ENCODE data around the gene KCNIP2.
A peak's percentile ranks its signal among the peaks of the same experiment; 100 is the strongest.

KCNIP2 gene

GRCh38 chr10:101857802-101858476 lies 14.3 kb upstream of the KCNIP2 start:
- no peak overlapping the region for H3K27ac ChIP-seq
- in situ Hi-C loops (cut with HindIII; ENCODE audit: low pct_ligation_motif_present, low sequenced_read_pairs) = no loop called here

GRCh38 chr10:101856626-101857025 lies 13.0 kb upstream of the KCNIP2 start:
- no peaks in the 10 kb centered on the region for H3K27me3 ChIP-seq (replicated peaks)
- DNase-seq = peak; percentile 39
- no peak overlapping the region for H3K27ac ChIP-seq
- no peak overlapping the region for H3K4me3 ChIP-seq (ENCODE audit: low read depth, low read length)
- no peak for TF ChIP-seq CTCF (IDR thresholded peaks at IDR 0.05; ENCODE audit: low read depth, low read length, missing control alignments)
- in situ Hi-C loops (cut with HindIII; ENCODE audit: low pct_ligation_motif_present, low sequenced_read_pairs) = no loop called here
- H3K36me3 ChIP-seq (replicated peaks) = no peaks in the 10 kb centered on the region

More at GRCh38 chr10:101857802-101858476, 14.3 kb upstream of the KCNIP2 start:
- no peak for DNase-seq
- no peaks in the 10 kb centered on the region for H3K36me3 ChIP-seq (replicated peaks)
- no peaks in the 10 kb centered on the region for H3K27me3 ChIP-seq (replicated peaks)
- H3K4me3 ChIP-seq (ENCODE audit: low read depth, low read length) = no peak overlapping the region
- TF ChIP-seq CTCF (IDR thresholded peaks at IDR 0.05; ENCODE audit: low read depth, low read length, missing control alignments) = no peak

GRCh38 chr10:101851411-101852116 lies 8.0 kb upstream of the KCNIP2 start:
- H3K27me3 ChIP-seq (replicated peaks) = no peaks in the 10 kb centered on the region
- no peak overlapping the region for H3K27ac ChIP-seq
- no peak overlapping the region for H3K4me3 ChIP-seq (ENCODE audit: low read depth, low read length)
- in situ Hi-C loops (cut with HindIII; ENCODE audit: low pct_ligation_motif_present, low sequenced_read_pairs) = no loop called here
- TF ChIP-seq CTCF (IDR thresholded peaks at IDR 0.05; ENCODE audit: low read depth, low read length, missing control alignments) = no peak
- DNase-seq = no peak
- no peaks in the 10 kb centered on the region for H3K36me3 ChIP-seq (replicated peaks)

- Histone ChIP-seq H3K27ac (no peak overlapping the region), H3K27me3 (replicated peaks) (no peaks in the 10 kb centered on the region), H3K36me3 (replicated peaks) (no peaks in the 10 kb centered on the region), H3K4me3 (ENCODE audit: low read depth, low read length) (no peak overlapping the region)
- in situ Hi-C loops (cut with HindIII; ENCODE audit: low pct_ligation_motif_present, low sequenced_read_pairs) = no loop called here
- no peak for TF ChIP-seq CTCF (IDR thresholded peaks at IDR 0.05; ENCODE audit: low read depth, low read length, missing control alignments)
- no peak for DNase-seq
Measured at GRCh38 chr10:101850749-101851148, 7.1 kb upstream of the KCNIP2 start.

- H3K27ac ChIP-seq = no peak overlapping the region
- in situ Hi-C loops (cut with HindIII; ENCODE audit: low pct_ligation_motif_present, low sequenced_read_pairs) = no loop called here
- no peak for DNase-seq
- no peak overlapping the region for H3K4me3 ChIP-seq (ENCODE audit: low read depth, low read length)
- H3K36me3 ChIP-seq (replicated peaks) = no peaks in the 10 kb centered on the region
- H3K27me3 ChIP-seq (replicated peaks) = no peaks in the 10 kb centered on the region
- TF ChIP-seq CTCF (IDR thresholded peaks at IDR 0.05; ENCODE audit: low read depth, low read length, missing control alignments) = no peak
Measured at GRCh38 chr10:101848894-101849351, 5.3 kb upstream of the KCNIP2 start.

All from brain microvascular endothelial cell (primary cell).